NCI-H345 treated with DMSO at 0.1 percent for 48 hours (cell line): ENCODE results near the gene CENPS.
"Not testable (repeated sequence)": the region's sequence is repeated elsewhere in the genome, so short reads cannot be mapped to it uniquely, and the experiment has no call there.

Experiments used
- DNase-seq: peaks from one replicate; lab custom pipeline; 2025; ENCODE audit not compliant: unreplicated experiment; lab: John Stamatoyannopoulos, UW

The CENPS gene

DNA sequence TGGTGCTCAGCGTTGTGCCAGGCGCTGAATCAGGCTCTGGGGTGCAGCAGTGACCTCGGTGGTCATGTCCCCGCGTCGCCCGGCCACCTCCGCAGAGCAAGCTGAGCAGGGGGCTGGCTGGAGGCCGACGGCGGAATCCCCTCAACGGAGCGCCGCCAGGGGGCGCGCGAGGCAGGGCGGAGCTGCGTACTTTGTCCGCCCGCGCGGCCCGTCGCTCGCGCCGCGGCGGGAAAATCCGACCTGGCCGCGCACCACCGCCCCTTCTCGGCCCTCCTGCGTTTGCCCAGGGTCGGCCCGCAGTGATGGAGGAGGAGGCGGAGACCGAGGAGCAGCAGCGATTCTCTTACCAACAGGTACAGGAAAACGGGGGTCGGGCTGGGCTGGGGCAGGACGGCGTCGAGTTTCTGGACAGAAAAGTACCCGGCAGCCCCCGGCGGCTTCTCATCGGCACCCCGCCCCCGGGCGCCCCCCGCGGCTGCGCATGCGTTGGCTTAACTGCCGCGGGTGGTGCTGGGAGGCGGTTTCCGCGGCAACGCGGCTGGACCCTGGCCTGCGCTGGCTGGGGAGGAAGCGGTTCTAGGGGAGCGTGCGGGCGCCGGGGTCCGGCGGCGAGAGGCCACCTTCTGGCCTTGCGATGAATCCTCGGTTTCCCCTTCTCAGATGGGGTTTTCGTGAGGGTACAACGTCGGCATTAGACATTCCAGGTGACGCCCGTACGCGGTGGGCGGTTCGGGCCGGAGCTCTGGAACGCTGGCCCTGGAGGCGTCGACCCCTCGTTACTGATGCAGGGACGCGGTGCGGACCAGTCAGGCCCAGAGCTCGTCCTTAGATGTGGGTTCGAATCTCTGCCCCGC lies at the start of gene CENPS:
TSS of gene CENPS (plus strand) at position 218 of the 854 bp plus-strand sequence. CDS start at position 303, 85 bp downstream.
- peak; percentile 70 for DNase-seq

DNA sequence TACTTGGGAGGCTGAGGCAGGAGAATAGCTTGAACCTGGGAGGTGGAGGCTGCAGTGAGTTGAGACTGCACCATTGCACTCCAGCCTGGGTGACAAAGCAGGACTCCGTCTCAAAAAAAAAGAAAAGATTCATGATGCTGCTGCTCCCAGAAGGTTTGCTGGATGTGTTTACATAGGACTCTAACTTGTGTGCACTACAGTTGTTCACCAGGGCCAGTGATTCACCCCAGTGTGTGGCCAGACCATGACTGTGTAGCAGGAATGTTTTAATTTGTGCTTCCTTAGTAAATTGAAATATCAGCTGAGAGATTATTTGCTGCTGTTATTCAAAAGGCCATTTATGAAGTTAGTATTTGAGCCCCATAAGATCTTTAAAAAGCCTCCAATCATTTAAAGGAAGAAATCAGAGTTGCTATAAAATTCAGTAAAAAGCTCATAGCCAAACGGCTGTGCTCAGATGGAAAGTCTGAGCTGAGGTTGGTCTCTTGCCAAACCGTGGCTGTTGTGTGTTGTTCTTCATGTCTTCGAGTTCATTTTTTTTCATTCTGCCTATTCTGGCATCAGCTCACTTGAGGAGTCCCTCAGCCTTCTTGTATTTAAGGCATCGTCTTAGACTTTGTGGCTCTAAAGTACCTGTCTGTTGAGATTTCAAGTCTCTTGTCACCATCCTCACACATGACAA lies 49.5 kb upstream of the CENPS start:
- DNase-seq: no peak

DNA sequence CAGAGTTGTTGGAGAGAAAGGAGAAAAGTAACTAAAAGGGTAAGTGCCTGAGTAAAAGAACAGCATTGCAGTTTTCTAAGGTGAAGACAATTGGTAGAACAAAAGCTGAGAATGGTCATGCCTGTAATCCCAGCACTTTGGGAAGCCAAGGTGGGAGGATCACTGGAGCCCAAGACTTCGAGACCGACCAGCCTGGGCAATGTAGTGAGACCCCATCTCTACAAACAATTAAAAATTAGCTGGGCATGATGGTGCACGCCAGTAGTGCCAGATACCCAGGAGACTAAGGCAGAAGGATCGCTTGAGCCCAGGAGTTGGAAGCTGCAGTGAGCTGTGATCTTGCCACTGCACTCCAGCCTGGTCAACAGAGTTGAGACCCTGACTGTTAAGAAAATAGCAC lies 46.6 kb upstream of the CENPS start:
- DNase-seq: no peak

GRCh38 chr1:10384219-10384618 lies 46.0 kb upstream of the CENPS start:
- DNase-seq: no peak

DNA sequence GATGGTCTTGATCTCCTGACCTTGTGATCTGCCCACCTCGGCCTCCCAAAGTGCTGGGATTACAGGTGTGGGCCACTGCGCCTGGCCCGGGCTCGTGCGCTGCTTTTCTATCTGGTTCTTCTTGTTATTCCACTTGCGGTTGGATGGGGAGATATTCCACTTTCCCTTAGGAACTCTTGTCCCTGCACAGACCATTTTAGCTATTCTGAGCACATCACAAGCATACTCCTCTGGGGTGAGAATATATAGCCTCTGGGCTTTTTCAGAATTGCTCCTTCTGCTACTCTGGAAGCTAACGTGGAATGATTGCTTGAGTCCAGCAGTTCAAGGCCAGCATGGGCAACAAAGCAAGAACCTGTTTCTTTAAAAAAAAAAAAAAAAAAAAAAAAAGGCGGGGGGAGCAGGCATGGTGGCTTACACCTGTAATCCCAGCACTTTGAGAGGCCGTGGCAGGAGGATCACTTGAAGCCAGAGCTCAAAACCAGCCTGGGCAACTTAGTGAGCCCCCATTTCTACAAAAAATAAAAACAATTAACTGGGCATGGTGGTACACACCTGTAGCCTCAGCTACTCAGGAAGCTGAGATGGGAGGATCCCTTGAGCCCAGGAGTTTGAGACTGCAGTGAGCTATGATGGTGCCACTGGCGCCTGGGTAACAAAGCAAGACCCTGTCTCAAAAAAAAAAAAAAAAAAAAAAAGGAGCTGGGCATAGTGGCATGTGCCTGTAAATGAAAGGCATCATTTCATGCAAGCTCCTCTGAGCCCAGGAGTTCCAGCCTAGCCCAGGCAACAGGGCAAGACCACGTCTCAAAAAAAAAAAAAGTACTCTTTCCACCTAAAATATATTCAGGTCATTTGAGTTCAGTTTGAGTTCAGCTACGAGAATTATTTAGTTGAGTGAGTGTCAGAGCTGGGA lies 43.2 kb upstream of the CENPS start:
- no peak for DNase-seq

DNA sequence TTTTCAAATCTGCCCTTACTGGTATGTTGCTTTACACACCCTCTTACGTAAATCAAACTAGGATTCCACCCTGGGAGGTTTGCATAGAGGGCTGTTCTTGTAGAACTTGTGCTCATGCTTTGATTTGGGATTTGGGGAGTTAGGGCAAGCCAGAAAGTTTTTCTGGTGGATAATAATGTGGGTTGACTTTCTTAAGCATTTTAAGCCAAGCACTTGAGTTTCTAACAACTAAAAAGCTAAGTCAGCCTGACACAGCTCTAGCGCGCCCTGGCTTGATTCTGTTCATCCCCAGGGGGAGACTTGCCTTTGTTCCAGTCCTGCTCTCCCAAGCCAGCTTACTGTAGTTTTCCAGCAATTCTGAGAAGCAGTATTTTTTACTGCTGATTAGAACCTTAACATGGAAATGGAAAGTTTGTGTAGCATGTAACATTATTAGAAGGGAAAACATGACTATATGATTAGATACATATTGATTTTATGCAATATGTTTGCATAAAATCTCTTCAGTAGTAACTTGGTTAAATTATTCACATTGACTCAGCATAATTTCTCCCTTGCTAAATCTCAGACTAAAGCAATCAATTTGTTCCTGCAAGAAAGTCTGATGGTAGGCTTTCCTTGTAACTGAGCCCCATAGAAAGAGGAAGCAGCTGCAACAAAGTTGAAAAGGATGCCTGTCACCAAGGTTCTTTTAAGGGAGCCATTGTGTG lies 42.4 kb upstream of the CENPS start:
- no peak for DNase-seq

DNA sequence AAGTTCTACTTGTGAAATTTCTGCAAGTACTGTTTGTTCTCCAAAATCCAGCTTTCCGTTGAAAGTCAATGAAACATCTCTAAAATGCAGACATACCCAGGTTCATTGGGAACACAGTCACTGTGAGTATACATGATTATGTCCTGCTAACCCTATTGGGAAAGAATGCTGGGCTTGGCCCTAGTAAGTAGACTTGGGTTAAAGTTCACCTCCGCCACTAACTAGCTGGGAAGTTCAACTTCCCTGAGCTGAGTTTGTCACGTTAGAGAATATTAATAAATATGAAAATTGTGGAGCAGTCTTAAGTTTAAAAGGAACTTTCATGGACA lies 41.9 kb upstream of the CENPS start:
- no peak for DNase-seq

- DNase-seq: no peak
These were observed 40.8 kb upstream of the CENPS start for GRCh38 chr1:10389271-10389973.

DNA sequence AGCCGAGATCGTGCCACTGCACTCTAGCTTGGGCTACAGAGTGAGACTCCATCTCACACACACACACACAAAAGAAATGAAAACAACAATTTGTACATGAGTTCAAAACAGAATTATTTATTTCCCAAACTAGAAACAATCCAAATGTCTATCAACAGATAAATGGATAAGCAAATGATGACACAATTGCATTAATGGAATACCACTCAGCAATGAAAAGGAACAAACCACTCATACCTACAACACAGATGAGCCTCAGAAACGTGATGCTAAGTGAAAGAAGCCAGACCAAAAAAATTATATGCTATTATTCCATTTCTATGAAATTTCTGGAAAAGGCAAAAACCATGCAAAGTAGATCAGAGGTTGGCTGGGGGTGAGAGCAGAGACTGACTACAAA lies 33.4 kb upstream of the CENPS start:
- DNase-seq: no peak

- no peak for DNase-seq
These were observed 31.9 kb upstream of the CENPS start for GRCh38 chr1:10398278-10398733.

DNA sequence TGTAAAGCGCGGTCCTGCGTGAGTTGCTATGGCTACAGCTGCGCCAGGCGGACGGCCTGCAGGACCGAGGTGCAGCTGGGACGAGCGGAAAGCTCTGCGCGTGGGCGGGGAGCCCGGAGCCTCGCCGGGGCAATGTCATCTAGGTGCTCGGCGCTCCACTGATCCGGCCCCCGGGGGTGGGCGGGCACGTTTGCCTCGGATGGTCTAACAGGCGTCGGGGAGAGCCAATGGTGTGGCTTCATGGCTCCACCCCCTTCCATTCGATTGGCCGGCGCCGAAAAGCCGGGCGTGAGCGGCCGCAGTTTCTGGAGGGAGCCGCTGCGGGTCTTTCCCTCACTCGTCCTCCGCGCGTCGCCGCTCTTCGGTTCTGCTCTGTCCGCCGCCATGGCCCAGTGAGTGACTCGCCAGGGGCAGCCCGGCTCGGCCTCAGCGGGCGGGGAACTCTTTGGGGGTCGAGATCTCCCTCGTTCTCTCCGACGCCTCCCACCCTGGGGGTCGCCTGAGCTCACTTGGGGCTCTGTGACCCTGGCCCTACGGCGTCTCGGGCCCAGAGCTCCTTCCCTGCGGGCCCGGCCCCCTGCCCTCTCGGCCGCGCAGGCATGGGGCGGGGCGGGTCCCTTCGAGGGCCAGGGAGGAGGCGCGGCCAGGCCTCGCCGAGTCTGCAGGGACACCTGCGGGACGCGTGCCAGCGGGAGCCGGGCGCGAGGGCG lies 31.3 kb upstream of the CENPS start, which contains the start of gene PGD:
TSS of gene PGD (plus strand) at position 331 of the 710 bp plus-strand sequence. CDS start at position 385, 54 bp downstream.
- DNase-seq: peak; percentile 96

DNA sequence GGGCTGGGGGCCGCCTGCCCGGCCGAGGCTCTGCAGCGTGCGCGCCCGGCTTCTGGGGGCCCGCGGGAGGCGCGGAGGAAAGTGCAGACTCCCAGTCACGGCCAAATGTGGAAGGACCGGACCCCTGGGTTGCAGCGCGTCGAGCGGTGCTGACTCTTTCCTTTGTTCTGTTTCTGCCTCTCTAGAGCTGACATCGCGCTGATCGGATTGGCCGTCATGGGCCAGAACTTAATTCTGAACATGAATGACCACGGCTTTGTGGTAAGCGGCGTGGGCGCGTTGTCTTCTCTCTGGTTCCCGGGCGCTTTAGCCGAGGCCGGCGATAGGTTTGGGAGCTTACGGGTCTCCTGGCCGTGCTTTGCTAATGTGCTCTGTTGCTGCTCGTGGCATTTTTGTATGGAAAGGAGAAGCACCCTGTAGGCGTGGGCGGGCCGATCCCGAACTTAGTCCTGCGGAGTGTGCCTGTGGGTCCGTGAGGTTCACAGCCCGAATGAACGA lies 30.7 kb upstream of the CENPS start:
- DNase-seq: peak; percentile 36

DNA sequence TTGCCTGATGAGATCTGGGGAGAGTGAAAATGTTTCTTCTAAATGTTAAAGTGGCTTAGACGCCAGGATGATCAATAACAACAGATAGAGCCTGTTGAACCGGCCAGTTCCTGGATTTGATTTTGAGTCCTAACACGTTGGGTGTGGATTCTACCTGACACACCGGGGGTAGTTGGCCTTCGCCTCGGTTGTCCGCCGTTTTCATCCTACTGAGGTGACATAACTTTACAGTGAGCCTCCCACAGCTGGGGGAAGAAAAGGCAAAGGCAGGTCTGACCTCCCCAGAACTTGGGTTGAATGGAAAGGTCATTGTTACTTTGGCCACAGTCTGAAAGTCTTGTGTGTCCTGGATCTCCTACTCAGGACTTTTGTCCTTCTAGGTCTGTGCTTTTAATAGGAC lies 30.2 kb upstream of the CENPS start:
- no peak for DNase-seq

DNA sequence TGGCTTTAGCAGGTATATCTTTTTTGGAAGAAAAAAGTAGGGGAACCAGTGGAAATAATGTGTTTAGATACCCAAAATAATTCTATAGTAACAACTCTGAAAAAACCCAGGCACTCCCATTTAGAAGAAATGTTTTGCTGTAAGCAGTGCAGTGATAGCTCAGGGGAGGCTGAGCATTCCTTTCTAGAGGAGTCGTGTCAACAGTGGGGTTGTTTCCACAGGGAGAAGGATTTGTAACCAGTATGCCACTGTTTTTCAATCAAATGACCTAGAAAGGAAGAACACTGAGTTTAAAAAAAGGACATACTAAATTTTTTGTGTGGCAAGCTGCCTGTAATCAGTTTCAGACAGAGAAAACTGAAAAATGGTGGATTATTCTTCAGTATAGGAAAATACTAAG lies 29.0 kb upstream of the CENPS start:
- no peak for DNase-seq

GRCh38 chr1:10402729-10403274 lies 27.4 kb upstream of the CENPS start:
- no peak for DNase-seq

DNA sequence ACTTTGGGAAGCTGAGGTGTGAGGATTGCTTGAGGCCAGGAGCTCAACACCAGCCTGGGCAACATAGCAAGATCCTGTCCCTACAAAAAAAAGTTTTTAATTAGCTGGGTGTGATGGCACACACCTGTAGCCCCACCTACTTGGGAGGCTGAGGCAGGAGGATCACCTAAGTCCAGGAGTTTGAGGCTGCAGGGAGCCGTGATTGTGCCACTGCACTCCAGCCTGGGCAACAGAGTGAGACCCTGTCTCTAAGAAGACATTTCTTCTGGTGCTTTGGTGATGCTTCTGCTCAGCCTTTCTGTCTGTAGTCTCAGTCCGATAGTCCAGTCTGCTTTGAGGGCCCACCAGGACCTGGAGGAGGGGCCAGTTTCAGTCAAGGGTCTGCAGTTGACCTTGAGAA lies 23.0 kb upstream of the CENPS start:
- no peak for DNase-seq

DNA sequence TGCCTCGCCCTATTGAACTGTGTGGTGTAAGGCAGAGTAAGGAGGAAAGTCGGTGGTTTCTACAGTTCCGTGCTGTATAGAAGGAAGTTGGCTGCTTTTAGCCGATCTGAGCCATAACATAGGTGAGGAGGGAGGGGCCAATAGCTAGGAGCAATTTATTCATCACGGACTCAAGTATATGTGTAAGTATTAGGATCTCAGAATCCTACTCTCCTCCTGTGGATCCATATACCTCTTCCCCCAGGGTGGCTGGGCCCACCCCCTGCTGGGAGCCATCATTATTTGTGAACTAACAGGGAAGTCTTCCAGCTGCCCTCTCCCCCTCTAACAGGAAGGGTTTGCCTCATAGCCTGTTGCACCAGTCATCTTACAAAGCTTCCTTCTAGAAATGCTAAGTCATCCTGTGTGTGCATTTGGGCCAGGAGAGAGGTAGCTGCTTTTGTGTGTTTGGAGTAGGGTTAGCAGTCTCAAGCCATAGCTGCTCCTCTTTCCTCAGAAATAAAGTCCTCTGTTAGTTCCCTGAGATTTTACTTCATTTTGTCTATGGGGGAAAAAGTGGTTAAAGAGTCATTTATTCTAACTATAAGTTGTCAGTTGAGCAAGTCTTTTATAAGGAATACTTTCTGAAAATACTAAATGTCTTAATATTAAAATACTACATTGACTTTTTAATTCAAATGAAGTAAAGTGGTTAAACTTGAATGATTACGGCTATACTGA lies 14.9 kb upstream of the CENPS start:
- no peak for DNase-seq

- DNase-seq: not testable (repeated sequence)
These were observed 14.3 kb upstream of the CENPS start for GRCh38 chr1:10415967-10416366.
